Measurements from ENCODE around the gene TLR4.

Gene TLR4

DNA sequence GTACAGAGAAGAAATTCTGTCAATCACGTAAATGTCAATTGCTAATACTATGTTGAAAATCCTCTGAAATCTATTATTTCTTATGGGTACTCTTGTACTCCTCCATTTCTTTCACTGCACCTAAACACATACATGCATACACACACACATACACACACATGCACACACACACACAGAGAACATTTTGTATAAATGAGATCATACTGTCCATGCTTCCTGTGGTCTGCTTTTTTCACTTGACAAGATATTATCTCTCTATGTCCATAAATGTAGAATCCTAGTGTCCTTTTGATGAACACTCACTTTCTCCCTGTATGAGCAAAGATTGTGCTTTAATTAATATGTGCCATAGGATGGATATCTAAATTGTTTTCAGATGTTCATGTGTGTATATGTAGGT, 32.7 kb upstream of the TLR4 start:
- TF ChIP-seq, protein P1, sequence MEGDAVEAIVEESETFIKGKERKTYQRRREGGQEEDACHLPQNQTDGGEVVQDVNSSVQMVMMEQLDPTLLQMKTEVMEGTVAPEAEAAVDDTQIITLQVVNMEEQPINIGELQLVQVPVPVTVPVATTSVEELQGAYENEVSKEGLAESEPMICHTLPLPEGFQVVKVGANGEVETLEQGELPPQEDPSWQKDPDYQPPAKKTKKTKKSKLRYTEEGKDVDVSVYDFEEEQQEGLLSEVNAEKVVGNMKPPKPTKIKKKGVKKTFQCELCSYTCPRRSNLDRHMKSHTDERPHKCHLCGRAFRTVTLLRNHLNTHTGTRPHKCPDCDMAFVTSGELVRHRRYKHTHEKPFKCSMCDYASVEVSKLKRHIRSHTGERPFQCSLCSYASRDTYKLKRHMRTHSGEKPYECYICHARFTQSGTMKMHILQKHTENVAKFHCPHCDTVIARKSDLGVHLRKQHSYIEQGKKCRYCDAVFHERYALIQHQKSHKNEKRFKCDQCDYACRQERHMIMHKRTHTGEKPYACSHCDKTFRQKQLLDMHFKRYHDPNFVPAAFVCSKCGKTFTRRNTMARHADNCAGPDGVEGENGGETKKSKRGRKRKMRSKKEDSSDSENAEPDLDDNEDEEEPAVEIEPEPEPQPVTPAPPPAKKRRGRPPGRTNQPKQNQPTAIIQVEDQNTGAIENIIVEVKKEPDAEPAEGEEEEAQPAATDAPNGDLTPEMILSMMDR (IDR thresholded peaks at IDR 0.05; ENCODE audit: insufficient read depth, low read length, missing control alignments) = no peak
- CTCF ChIA-PET = no interaction called here
- POLR2A ChIA-PET = no interaction called here

DNA sequence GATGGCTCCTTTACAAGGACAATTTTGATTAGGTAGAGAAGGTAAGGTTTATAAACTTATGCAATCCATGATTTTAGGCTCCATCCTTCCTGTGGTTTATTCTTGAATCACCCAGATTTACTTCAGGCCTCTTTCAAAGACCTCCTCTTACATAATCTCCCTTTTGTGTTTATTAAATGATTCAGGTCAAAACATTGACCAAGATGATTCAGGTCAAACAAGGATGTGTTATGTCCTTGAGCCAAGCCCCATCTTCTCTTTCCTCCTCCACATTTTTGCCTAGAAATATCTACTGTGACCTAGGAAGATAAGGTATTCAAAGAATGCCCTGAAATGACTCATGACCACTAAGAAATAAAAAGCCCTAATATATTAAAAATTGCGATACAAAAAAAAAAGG, 31.8 kb upstream of the TLR4 start:
- TF ChIP-seq, protein P1 (IDR thresholded peaks at IDR 0.05; ENCODE audit: insufficient read depth, low read length, missing control alignments) = no peak
- POLR2A ChIA-PET = no interaction called here
- H3K4me3 ChIP-seq (ENCODE audit: low read depth, low read length) = no peak overlapping the region
- CTCF ChIA-PET = no interaction called here
- DNase-seq (ENCODE audit: low read depth, low spot score) = no peak

More for the DNA sequence above, 32.7 kb upstream of the TLR4 start:
- no peak overlapping the region for H3K4me3 ChIP-seq (ENCODE audit: low read depth, low read length)
- DNase-seq (ENCODE audit: low read depth, low spot score) = no peak

DNA sequence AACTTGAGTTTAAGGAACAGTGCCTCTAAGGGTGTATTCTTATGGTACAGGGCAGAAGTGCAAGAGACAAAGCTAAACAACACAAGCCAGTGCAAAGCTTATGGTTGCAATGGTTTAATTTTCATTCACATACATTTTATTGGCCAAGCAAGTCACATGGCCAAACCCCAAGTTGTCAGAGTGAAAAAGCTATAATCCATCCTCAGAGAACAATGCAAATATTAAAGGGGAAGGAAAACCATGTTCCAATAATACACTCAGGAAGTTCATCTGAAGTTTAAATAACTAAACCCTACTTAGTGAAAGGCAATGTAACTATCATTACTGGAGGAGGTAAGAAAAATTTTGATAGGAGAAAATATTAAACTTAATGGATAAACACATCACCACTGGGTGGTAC, 26.6 kb upstream of the TLR4 start:
- DNase-seq (ENCODE audit: low read depth, low spot score) = no peak
- CTCF ChIA-PET = no interaction called here
- TF ChIP-seq, protein P1 (IDR thresholded peaks at IDR 0.05; ENCODE audit: insufficient read depth, low read length, missing control alignments) = no peak

DNA sequence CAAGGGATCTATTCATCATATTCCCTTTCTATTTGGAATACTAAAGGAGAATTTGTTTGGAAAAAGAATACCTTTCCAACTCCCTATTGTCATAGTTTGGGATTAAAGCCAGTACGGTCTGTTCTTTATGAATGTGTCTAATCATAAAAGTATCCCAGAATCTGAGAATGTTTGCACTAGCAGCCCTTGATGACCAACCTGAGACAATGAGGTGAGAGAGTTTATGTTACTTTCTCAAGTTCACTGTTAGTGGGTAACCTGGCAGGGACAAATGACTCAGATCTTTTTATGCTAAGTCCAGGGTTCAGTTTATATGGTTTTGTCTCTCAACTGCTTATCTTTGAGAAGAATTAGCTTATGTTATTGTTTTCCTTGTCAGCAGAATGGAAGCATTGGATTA, 25.3 kb upstream of the TLR4 start:
- no peak for DNase-seq (ENCODE audit: low read depth, low spot score)
- ChIA-PET CTCF (no interaction called here), POLR2A (no interaction called here)
- TF ChIP-seq, protein P1 (IDR thresholded peaks at IDR 0.05; ENCODE audit: insufficient read depth, low read length, missing control alignments) = no peak
- no peak overlapping the region for H3K4me3 ChIP-seq (ENCODE audit: low read depth, low read length)

More for the DNA sequence above, 26.6 kb upstream of the TLR4 start:
- POLR2A ChIA-PET = no interaction called here
- H3K4me3 ChIP-seq (ENCODE audit: low read depth, low read length) = no peak overlapping the region

DNA sequence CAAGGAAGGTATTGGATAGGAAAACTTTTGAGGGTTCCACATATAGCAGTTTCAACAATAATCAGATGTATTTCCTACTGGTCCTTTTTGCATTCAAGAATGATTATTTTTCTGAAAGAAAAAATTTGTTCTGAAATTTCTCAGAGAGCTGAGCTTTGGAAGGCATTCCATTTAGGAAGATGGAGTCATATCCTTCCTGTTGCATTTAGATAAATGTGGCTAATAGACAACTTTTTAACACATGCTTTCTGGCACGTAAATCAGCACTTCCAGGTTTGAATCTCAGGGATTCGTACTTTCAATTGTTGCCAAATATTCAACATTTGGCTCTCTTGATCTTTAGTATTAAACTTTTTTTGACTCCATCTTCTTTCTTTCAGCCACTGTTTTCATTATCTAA, 24.8 kb upstream of the TLR4 start:
- POLR2A ChIA-PET = no interaction called here
- no peak overlapping the region for H3K4me3 ChIP-seq (ENCODE audit: low read depth, low read length)
- TF ChIP-seq, protein P1 (IDR thresholded peaks at IDR 0.05; ENCODE audit: insufficient read depth, low read length, missing control alignments) = no peak
- DNase-seq (ENCODE audit: low read depth, low spot score) = no peak
- CTCF ChIA-PET = no interaction called here

DNA sequence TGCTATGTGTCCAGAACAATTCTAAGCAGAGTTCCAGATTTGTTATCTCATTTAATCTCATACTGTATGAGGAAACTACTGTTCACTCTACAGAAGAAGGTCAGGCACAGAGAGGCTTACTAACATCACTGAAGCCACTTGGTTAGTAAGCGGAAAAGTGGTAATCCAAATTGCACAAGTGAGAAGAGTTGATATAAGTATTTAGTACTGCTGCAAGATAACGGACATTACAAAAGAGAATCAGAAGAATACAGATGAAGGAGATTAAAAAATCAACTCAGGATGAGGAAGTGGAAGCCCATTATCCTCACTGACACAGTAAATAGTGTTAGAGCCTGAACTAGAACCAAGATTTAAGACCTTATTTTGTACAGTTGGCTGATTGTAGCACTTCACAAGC, 22.3 kb upstream of the TLR4 start:
- TF ChIP-seq, protein P1 (IDR thresholded peaks at IDR 0.05; ENCODE audit: insufficient read depth, low read length, missing control alignments) = no peak
- ChIA-PET POLR2A (no interaction called here), CTCF (no interaction called here)
- H3K4me3 ChIP-seq (ENCODE audit: low read depth, low read length) = no peak overlapping the region
- no peak for DNase-seq (ENCODE audit: low read depth, low spot score)
